HG03460 (cell line): Measurements from ENCODE around the gene NVL.

ENCODE experiments used
- ATAC-seq: cut with Tn5 transposase; IDR thresholded peaks from one replicate; pipeline ENCODE4 v1.9.1; 2021; ENCODE audit not compliant: unreplicated experiment

NVL gene

GRCh38 chr1:224287714-224288113 is 42.3 kb downstream of the NVL start:
- no peak for ATAC-seq

GRCh38 chr1:224282140-224282539 is 47.8 kb downstream of the NVL start:
- ATAC-seq = no peak

GRCh38 chr1:224276771-224277487 is 53.0 kb downstream of the NVL start:
- no peak for ATAC-seq

- ATAC-seq = no peak
These were observed 54.9 kb downstream of the NVL start for GRCh38 chr1:224274970-224275626.

- ATAC-seq = no peak
These were observed 56.3 kb downstream of the NVL start for GRCh38 chr1:224273641-224274040.

- no peak for ATAC-seq
These were observed 58.9 kb downstream of the NVL start for GRCh38 chr1:224271106-224271505.

- no peak for ATAC-seq
These were observed 62.0 kb downstream of the NVL start for GRCh38 chr1:224267925-224268324.

GRCh38 chr1:224266915-224267856 is 62.8 kb downstream of the NVL start:
- no peak for ATAC-seq

GRCh38 chr1:224266105-224266914 is 63.7 kb downstream of the NVL start:
- ATAC-seq = peak; percentile 76

GRCh38 chr1:224264321-224264720 is 65.7 kb downstream of the NVL start:
- no peak for ATAC-seq

GRCh38 chr1:224262373-224263054 is 67.5 kb downstream of the NVL start:
- no peak for ATAC-seq

GRCh38 chr1:224259986-224260385 is 70.0 kb downstream of the NVL start:
- no peak for ATAC-seq

- ATAC-seq = no peak
These were observed 71.6 kb downstream of the NVL start for GRCh38 chr1:224258351-224258750.

GRCh38 chr1:224256640-224257039 is 73.3 kb downstream of the NVL start:
- no peak for ATAC-seq

- no peak for ATAC-seq
These were observed 76.3 kb downstream of the NVL start for GRCh38 chr1:224253721-224254120.

- ATAC-seq = no peak
These were observed 77.5 kb downstream of the NVL start for GRCh38 chr1:224252479-224252878.

- ATAC-seq = no peak
These were observed 78.2 kb downstream of the NVL start for GRCh38 chr1:224251741-224252146.

GRCh38 chr1:224245188-224245587 is 84.8 kb downstream of the NVL start:
- peak; percentile 80 for ATAC-seq

GRCh38 chr1:224238756-224239155 is 91.2 kb downstream of the NVL start:
- ATAC-seq = no peak

- ATAC-seq = no peak
These were observed 91.8 kb downstream of the NVL start for GRCh38 chr1:224238212-224238611.
